T-cell (primary cell): ENCODE data around the gene NT5E. TPM values are rescaled to one million over a fixed set of nuclear protein-coding genes. Genes with fewer than 3 reads are reported as not detected.

Experiments used
- ATAC-seq, 4 experiments: fragments of 200-7000 bp in 3 of 4; fragments of 150-1000 bp in 1 of 4; cut with Tn5 transposase; replicated peaks in 1 of 4; 1 replicate in 3 of 4; 2 replicates in 1 of 4; pipeline ENCODE4 v1.10.0; 2021; ENCODE audit warnings: moderate library complexity in 3 of 4, mild to moderate bottlenecking in 2 of 4, moderate number of reproducible peaks in 1 of 4
- CTCF ChIA-PET, 2 donors: fragments of 300-600 bp; sonication (Branson Sonifier 250); formaldehyde crosslinking; loops; one replicate each; lab custom pipeline; 2022; ENCODE audit warnings: antibody characterized with exemption in 2 of 2; lab: Charles Lee
- POLR2A ChIA-PET, 2 donors: fragments of 300-600 bp; sonication (Branson Sonifier 250); formaldehyde crosslinking; loops; one replicate each; lab custom pipeline; 2022; ENCODE audit warnings: antibody characterized with exemption in 2 of 2; lab: Charles Lee
- DNase-seq, 35 experiments: peaks; one replicate each; pipeline versions ENCODE4 v3.0.0 to v3.0.0-alpha.2; 2013 to 2023
- H3K27ac ChIP-seq: one replicate; pipeline ENCODE4 v1.5.1; 2013; ENCODE audit warnings: low read length
- H3K27me3 ChIP-seq, 2 experiments: replicated peaks in 1 of 2; 1 replicate in 1 of 2; 2 replicates in 1 of 2; pipeline versions ENCODE4 v1.6.1 to v1.7.0; 2013; ENCODE audit warnings: low read length in 1 of 2, mixed read lengths in 1 of 2; ENCODE audit not compliant: control insufficient read depth in 2 of 2, insufficient read depth in 2 of 2; ENCODE audit errors: extremely low read depth in 1 of 2
- H3K36me3 ChIP-seq, 2 donors: 1 replicate in 1 of 2; 2 replicates in 1 of 2; pipeline versions ENCODE4 v1.6.1 to v1.7.0; 2013; ENCODE audit warnings: low read length in 1 of 2; ENCODE audit not compliant: control insufficient read depth in 2 of 2, insufficient read depth in 1 of 2; ENCODE audit errors: extremely low read depth in 1 of 2
- H3K4me1 ChIP-seq, 2 experiments: 1 replicate in 1 of 2; 2 replicates in 1 of 2; pipeline versions ENCODE4 v1.6.1 to v1.7.0; 2013; ENCODE audit warnings: low read length in 2 of 2, mixed read lengths in 1 of 2; ENCODE audit not compliant: insufficient read depth in 2 of 2, control insufficient read depth in 1 of 2; ENCODE audit errors: extremely low read depth in 1 of 2
- H3K4me3 ChIP-seq, 2 donors: 1 replicate in 1 of 2; 2 replicates in 1 of 2; pipeline versions ENCODE4 v1.5.1 to v1.7.0; 2013; ENCODE audit warnings: mild to moderate bottlenecking in 2 of 2, low read length in 1 of 2, moderate library complexity in 1 of 2; ENCODE audit not compliant: control insufficient read depth in 1 of 2; ENCODE audit errors: extremely low read depth in 1 of 2
- H3K9me3 ChIP-seq: 2 replicates; pipeline ENCODE4 v1.7.0; 2013
- H3K27ac Mint-ChIP-seq, 2 donors: one replicate each; pipeline ENCODE4 v1.8.0; 2020 to 2021; ENCODE audit warnings: mild to moderate bottlenecking in 2 of 2, mixed read lengths in 2 of 2
- H3K27me3 Mint-ChIP-seq, 2 donors: one replicate each; pipeline ENCODE4 v1.8.0; 2021 to 2022; ENCODE audit warnings: mixed read lengths in 2 of 2
- H3K36me3 Mint-ChIP-seq: one replicate; pipeline ENCODE4 v1.8.0; 2021; ENCODE audit warnings: mixed read lengths
- H3K4me1 Mint-ChIP-seq, 3 donors: one replicate each; pipeline ENCODE4 v1.8.0; 2020 to 2022; ENCODE audit warnings: mixed read lengths in 3 of 3, mild to moderate bottlenecking in 1 of 3
- H3K4me3 Mint-ChIP-seq, 3 donors: one replicate each; pipeline ENCODE4 v1.8.0; 2020 to 2022; ENCODE audit warnings: mild to moderate bottlenecking in 3 of 3, mixed read lengths in 3 of 3, moderate library complexity in 3 of 3
- H3K9me3 Mint-ChIP-seq, 3 donors: one replicate each; pipeline ENCODE4 v1.8.0; 2020 to 2022; ENCODE audit warnings: mixed read lengths in 3 of 3
- WGBS: methylation state at CpG from one replicate; pipeline ENCODE4 v1.1.5; 2013; ENCODE audit warnings: missing lambda C conversion rate; ENCODE audit not compliant: insufficient coverage; 5-methylcytosine and 5-hydroxymethylcytosine counted together
- total RNA-seq, 35 experiments: library from RNA in 6 of 35; stranded (reverse) in 6 of 35; fragments of 120-200 nt in 1 of 35; gene quantifications; one replicate each; pipeline versions ENCODE4 v1.2.1 to v1.2.4 and lab custom pipeline; 2013 to 2026

Gene NT5E
- total RNA-seq, 5 donors from 2014 or later (not counting 1 experiment from before 2014, with no cell fraction given), result 8.0 to 18.6 (median 11.0) TPM

GRCh38 chr6:85453052-85453451 lies 3.2 kb downstream of the NT5E start:
- Mint-ChIP-seq H3K9me3 (peaks cover 0 to 4% (median 0%) of the 10 kb centered on the region in 3 donors), H3K4me3 (peak overlapping the region in 2 of 3 donors; percentile 95 to 96), H3K27ac (peak overlapping the region; percentile 21 to 85), H3K4me1 (peaks cover 64 to 82% (median 66%) of the 10 kb centered on the region in 3 donors), H3K36me3 (no peaks in the 10 kb centered on the region), H3K27me3 (peaks cover 28 to 53% of the 10 kb centered on the region in 2 donors)
- ChIA-PET POLR2A (no interaction called here), CTCF (interaction anchor here in 1 of 2 donors (0.5 kb wide), 1 partner anchor 120 kb away, joined by 3 read pairs; no protein-coding TSS in a partner anchor)
- 71% methylated on average over 2 of the region's 2 CpGs for WGBS
- Histone ChIP-seq H3K4me1 (peaks cover 20 to 22% of the 10 kb centered on the region in 2 experiments), H3K27ac (no peak overlapping the region), H3K36me3 (no peaks in the 10 kb centered on the region), H3K4me3 (peak overlapping the region in 1 of 2 donors; percentile 35), H3K27me3 (peaks cover 0 to 18% of the 10 kb centered on the region in 2 experiments), H3K9me3 (no peaks in the 10 kb centered on the region)
- ATAC-seq, result no peak
- DNase-seq, result no peak

GRCh38 chr6:85453490-85453889 lies 3.6 kb downstream of the NT5E start:
- no peaks in the 10 kb centered on the region for H3K36me3 ChIP-seq
- Mint-ChIP-seq H3K4me3 (peak overlapping the region in 2 of 3 donors; percentile 95 to 96), H3K4me1 (peaks cover 65 to 83% (median 68%) of the 10 kb centered on the region in 3 donors), H3K9me3 (peaks cover 0 to 4% (median 0%) of the 10 kb centered on the region in 3 donors), H3K36me3 (no peaks in the 10 kb centered on the region), H3K27me3 (peaks cover 28 to 49% of the 10 kb centered on the region in 2 donors), H3K27ac (peak overlapping the region; percentile 21 to 85)
- ChIA-PET CTCF (interaction anchor here (0.5 to 1.0 kb wide), 2 partner anchors 29 to 121 kb away, joined by 3 read pairs; no protein-coding TSS in a partner anchor), POLR2A (no interaction called here)
- no CpG with 5 or more reads among the region's 2 CpGs for WGBS
- no peak overlapping the region for H3K27ac ChIP-seq
- H3K4me1 ChIP-seq, result peaks cover 22 to 24% of the 10 kb centered on the region in 2 experiments
- ATAC-seq, result peak in 3 of 4 experiments; percentile 37 to 48 (median 45)
- peak overlapping the region in 1 of 2 donors; percentile 35 for H3K4me3 ChIP-seq
- H3K27me3 ChIP-seq, result peaks cover 0 to 18% of the 10 kb centered on the region in 2 experiments
- DNase-seq, result peak in 1 of 35 experiments; percentile 15
- no peaks in the 10 kb centered on the region for H3K9me3 ChIP-seq

- Mint-ChIP-seq H3K4me1 (peaks cover 67 to 90% (median 72%) of the 10 kb centered on the region in 3 donors), H3K9me3 (peaks cover 0 to 4% (median 0%) of the 10 kb centered on the region in 3 donors), H3K27ac (peak overlapping the region in 1 of 2 donors; percentile 18), H3K36me3 (no peaks in the 10 kb centered on the region), H3K27me3 (peaks cover 23 to 33% of the 10 kb centered on the region in 2 donors), H3K4me3 (no peak overlapping the region)
- ATAC-seq (no peak), DNase-seq (no peak)
- Histone ChIP-seq H3K27me3 (peaks cover 0 to 8% of the 10 kb centered on the region in 2 experiments), H3K36me3 (no peaks in the 10 kb centered on the region), H3K4me1 (peaks cover 10 to 21% of the 10 kb centered on the region in 2 experiments), H3K4me3 (no peak overlapping the region), H3K27ac (no peak overlapping the region), H3K9me3 (no peaks in the 10 kb centered on the region)
- no CpG with 5 or more reads among the region's 3 CpGs for WGBS
- ChIA-PET CTCF (no interaction called here), POLR2A (no interaction called here)
Observed at GRCh38 chr6:85455471-85456026, 5.7 kb downstream of the NT5E start.

- ChIA-PET CTCF (interaction anchor here in 1 of 2 donors (1.0 kb wide), 1 partner anchor 25 kb away, joined by 3 read pairs; no protein-coding TSS in a partner anchor), POLR2A (no interaction called here)
- DNase-seq, result no peak
- WGBS, result 100% methylated on average over 3 of the region's 4 CpGs
- ATAC-seq, result no peak
- Histone ChIP-seq H3K4me3 (no peak overlapping the region), H3K27me3 (peaks cover 0 to 7% of the 10 kb centered on the region in 2 experiments), H3K9me3 (no peaks in the 10 kb centered on the region), H3K27ac (no peak overlapping the region), H3K36me3 (no peaks in the 10 kb centered on the region), H3K4me1 (peaks cover 19 to 30% of the 10 kb centered on the region in 2 experiments)
- Mint-ChIP-seq H3K27ac (peak overlapping the region; percentile 40 to 43), H3K9me3 (peaks cover 0 to 4% (median 0%) of the 10 kb centered on the region in 3 donors), H3K36me3 (no peaks in the 10 kb centered on the region), H3K27me3 (peaks cover 15 to 23% of the 10 kb centered on the region in 2 donors), H3K4me3 (no peak overlapping the region), H3K4me1 (peaks cover 68 to 91% (median 75%) of the 10 kb centered on the region in 3 donors)
Observed at GRCh38 chr6:85456782-85457181, 6.9 kb downstream of the NT5E start.

- ChIA-PET POLR2A (no interaction called here), CTCF (interaction anchor here (0.6 to 1.3 kb wide), 3 partner anchors 9 to 133 kb away, joined by 3 to 4 read pairs (median 4); no protein-coding TSS in a partner anchor)
- H3K4me1 ChIP-seq, result peaks cover 26% of the 10 kb centered on the region in 2 experiments
- H3K9me3 ChIP-seq, result no peaks in the 10 kb centered on the region
- no peak overlapping the region for H3K27ac ChIP-seq
- peaks cover 0 to 7% of the 10 kb centered on the region in 2 experiments for H3K27me3 ChIP-seq
- peaks cover 12 to 21% of the 10 kb centered on the region in 2 donors for H3K27me3 Mint-ChIP-seq
- DNase-seq (no peak), ATAC-seq (no peak)
- no peak overlapping the region for H3K4me3 ChIP-seq
- H3K27ac Mint-ChIP-seq, result peak overlapping the region; percentile 21 to 91
- no peaks in the 10 kb centered on the region for H3K36me3 Mint-ChIP-seq
- H3K4me3 Mint-ChIP-seq, result peak overlapping the region in 1 of 3 donors; percentile 30
- peaks cover 70 to 91% (median 77%) of the 10 kb centered on the region in 3 donors for H3K4me1 Mint-ChIP-seq
- H3K9me3 Mint-ChIP-seq, result peaks cover 0 to 4% (median 0%) of the 10 kb centered on the region in 3 donors
- no CpG with 5 or more reads among the region's 2 CpGs for WGBS
- H3K36me3 ChIP-seq, result no peaks in the 10 kb centered on the region
Observed at GRCh38 chr6:85458184-85458583, 8.3 kb downstream of the NT5E start.

DNA sequence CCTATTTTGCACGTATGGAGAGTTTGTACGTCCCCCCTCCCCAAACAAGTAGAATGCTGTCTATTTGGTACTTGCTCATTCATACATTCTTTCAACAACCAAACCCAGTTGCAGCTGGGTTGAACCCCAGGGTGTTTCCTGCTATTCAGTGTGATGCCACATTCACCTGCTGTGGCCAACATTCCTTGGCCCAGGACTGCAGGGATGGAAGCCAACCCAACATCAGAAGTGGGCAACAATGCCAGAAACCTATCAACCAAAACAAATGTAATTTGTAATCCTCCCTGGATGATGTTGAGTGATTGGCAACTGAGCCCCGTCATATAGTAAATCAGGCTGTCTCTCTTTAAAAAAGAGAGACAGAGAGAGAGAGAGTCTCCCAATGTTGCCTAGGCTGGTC lies 8.9 kb downstream of the NT5E start:
- no peaks in the 10 kb centered on the region for H3K9me3 ChIP-seq
- peak overlapping the region; percentile 21 to 91 for H3K27ac Mint-ChIP-seq
- H3K27me3 Mint-ChIP-seq, result peaks cover 12 to 21% of the 10 kb centered on the region in 2 donors
- no peak overlapping the region for H3K27ac ChIP-seq
- peaks cover 69 to 91% (median 80%) of the 10 kb centered on the region in 3 donors for H3K4me1 Mint-ChIP-seq
- no peaks in the 10 kb centered on the region for H3K36me3 ChIP-seq
- H3K36me3 Mint-ChIP-seq, result no peaks in the 10 kb centered on the region
- no peak overlapping the region for H3K4me3 ChIP-seq
- DNase-seq, result no peak
- peaks cover 0 to 3% of the 10 kb centered on the region in 2 experiments for H3K27me3 ChIP-seq
- ChIA-PET CTCF (no interaction called here), POLR2A (no interaction called here)
- peaks cover 25 to 26% of the 10 kb centered on the region in 2 experiments for H3K4me1 ChIP-seq
- no CpG with 5 or more reads among the region's 3 CpGs for WGBS
- H3K4me3 Mint-ChIP-seq, result no peak overlapping the region
- H3K9me3 Mint-ChIP-seq, result peaks cover 0 to 4% (median 0%) of the 10 kb centered on the region in 3 donors
- ATAC-seq, result no peak
